8988T (cell line): ENCODE measurements around the gene TAF1A.

ENCODE experiments used
- DNase-seq: peaks from one replicate; pipeline ENCODE4 v3.0.0; 2011

The TAF1A gene

GRCh38 chr1:222594789-222595188 lies 5.1 kb upstream of the TAF1A start:
- DNase-seq, result no peak

- no peak for DNase-seq
Measured at GRCh38 chr1:222592171-222592570, 2.4 kb upstream of the TAF1A start.

GRCh38 chr1:222588135-222588534 lies 1.6 kb downstream of the TAF1A start:
- DNase-seq, result no peak

- DNase-seq, result no peak
Measured at GRCh38 chr1:222586842-222587241, 2.9 kb downstream of the TAF1A start.

- DNase-seq, result no peak
Measured at GRCh38 chr1:222583079-222583478, 6.7 kb downstream of the TAF1A start.

GRCh38 chr1:222582099-222582774 lies 7.5 kb downstream of the TAF1A start:
- no peak for DNase-seq

- no peak for DNase-seq
Measured at GRCh38 chr1:222579316-222579715, 10.4 kb downstream of the TAF1A start.

- DNase-seq, result no peak
Measured at GRCh38 chr1:222570837-222571236, 18.9 kb downstream of the TAF1A start.

- DNase-seq, result no peak
Measured at GRCh38 chr1:222561656-222562055, 28.1 kb downstream of the TAF1A start.

GRCh38 chr1:222557574-222557973 lies 32.2 kb downstream of the TAF1A start:
- DNase-seq, result no peak

GRCh38 chr1:222557148-222557547 lies 32.6 kb downstream of the TAF1A start:
- no peak for DNase-seq

- no peak for DNase-seq
Measured at GRCh38 chr1:222555992-222556615, 33.6 kb downstream of the TAF1A start.

GRCh38 chr1:222554177-222554576 lies 35.6 kb downstream of the TAF1A start:
- no peak for DNase-seq

- DNase-seq, result no peak
Measured at GRCh38 chr1:222552882-222553281, 36.9 kb downstream of the TAF1A start.

- DNase-seq, result no peak
Measured at GRCh38 chr1:222547944-222548671, 41.6 kb downstream of the TAF1A start, which contains the start of gene HHIPL2. HHIPL2 (minus strand) TSS chr1:222548104; CDS start chr1:222548044, 60 bp downstream.

GRCh38 chr1:222547260-222547614 lies 42.5 kb downstream of the TAF1A start:
- no peak for DNase-seq

GRCh38 chr1:222546548-222547259 lies 43.0 kb downstream of the TAF1A start:
- no peak for DNase-seq

GRCh38 chr1:222546091-222546490 lies 43.6 kb downstream of the TAF1A start:
- DNase-seq, result no peak

GRCh38 chr1:222543817-222544216 lies 45.9 kb downstream of the TAF1A start:
- peak; percentile 34 for DNase-seq

- DNase-seq, result no peak
Measured at GRCh38 chr1:222540598-222540995, 49.1 kb downstream of the TAF1A start.

- DNase-seq, result no peak
Measured at GRCh38 chr1:222539951-222540597, 49.7 kb downstream of the TAF1A start.

GRCh38 chr1:222535455-222535854 lies 54.3 kb downstream of the TAF1A start:
- DNase-seq, result no peak

- no peak for DNase-seq
Measured at GRCh38 chr1:222530852-222531251, 58.9 kb downstream of the TAF1A start.
